ENCODE results near the gene MAGEB2.
"Not testable (repeated sequence)": the region's sequence is repeated elsewhere in the genome, so short reads cannot be mapped to it uniquely, and the experiment has no call there.

Gene MAGEB2, protein sequence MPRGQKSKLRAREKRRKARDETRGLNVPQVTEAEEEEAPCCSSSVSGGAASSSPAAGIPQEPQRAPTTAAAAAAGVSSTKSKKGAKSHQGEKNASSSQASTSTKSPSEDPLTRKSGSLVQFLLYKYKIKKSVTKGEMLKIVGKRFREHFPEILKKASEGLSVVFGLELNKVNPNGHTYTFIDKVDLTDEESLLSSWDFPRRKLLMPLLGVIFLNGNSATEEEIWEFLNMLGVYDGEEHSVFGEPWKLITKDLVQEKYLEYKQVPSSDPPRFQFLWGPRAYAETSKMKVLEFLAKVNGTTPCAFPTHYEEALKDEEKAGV

DNA sequence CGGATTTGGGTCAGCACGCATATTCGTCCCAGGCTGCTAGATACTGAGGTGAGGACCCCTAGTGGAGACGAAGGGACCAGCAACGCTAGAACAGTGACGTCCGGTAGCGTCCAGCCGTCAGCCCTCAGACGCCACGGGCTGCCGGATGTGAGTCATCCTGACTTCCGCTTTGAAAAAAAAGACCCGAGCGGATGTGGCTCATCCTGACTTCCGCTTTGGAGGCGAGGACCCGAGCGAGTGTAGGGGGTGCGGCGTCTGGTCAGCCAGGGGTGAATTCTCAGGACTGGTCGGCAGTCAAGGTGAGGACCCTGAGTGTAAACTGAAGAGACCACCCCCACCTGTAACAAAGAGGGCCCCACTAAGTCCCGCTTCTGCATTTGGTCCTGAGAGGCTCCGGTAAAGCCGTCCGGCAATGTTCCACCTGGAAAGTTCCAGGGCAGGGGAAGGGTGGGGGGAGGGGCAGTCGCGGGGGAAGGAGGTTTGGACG lies at the start of gene MAGEB2:
TSS of gene MAGEB2 (plus strand) at position 207 of the 487 bp plus-strand sequence. CDS start 3,018 bp downstream, outside the sequence.
- in situ Hi-C loops (cut with MboI; ENCODE audit: low sequenced_read_pairs) = no loop called here

DNA sequence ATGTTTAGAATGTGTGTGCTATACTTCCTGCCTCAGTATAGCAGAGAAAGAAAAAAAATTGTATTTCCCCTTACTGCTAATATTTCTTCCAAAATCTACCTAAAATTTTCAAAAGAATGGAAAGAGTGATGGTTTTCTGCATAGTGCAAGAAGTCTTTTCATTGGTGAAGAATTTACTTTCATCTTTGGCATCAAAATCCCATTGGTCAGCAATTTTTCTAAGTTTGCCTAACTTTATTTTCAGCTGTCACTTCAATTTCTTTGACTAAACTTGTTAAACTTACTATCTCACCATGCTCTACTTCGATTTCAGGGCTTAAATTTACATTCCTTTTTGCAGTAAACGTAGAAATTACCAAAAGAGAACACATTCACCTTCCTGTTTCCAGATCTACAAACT lies 44.5 kb upstream of the MAGEB2 start:
- in situ Hi-C loops (cut with MboI; ENCODE audit: low sequenced_read_pairs) = no loop called here

DNA sequence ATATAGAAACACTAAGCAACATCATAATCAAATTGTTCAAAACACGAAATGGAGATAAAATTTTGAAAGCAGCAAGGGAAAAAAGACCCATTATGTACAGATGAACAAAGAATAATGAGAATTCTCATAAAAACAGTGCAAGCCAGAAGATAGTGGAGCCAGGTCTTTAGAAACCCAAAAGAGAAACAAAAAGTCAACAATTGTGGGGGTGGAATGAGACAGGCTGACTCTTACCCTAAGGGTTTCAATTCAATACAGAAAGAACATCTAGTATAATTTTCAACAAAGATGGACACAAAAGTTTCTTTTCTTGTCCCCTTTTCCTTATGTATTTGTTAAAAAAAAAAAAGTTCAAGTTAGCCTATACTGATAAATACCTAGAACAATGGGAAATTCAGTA lies 34.0 kb upstream of the MAGEB2 start:
- in situ Hi-C loops (cut with MboI; ENCODE audit: low sequenced_read_pairs) = no loop called here

DNA sequence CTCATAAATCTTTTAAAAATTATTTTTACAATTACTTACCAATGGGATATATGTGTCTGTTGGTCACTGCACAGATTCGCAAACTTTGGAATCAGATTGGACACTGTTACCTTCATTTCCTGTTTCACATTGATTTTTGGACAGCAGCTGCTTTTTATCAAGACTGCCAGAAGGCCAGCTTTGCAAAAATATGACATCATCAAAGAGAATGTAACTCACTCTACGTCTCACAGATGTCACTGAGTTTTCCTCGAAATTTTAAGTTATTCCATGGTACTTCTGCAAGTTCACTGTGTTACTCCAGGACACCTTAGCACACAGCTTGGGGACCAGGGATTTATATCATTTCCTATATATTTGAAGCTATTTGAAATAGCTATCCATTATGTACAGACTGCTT lies 31.8 kb upstream of the MAGEB2 start:
- in situ Hi-C loops (cut with MboI; ENCODE audit: low sequenced_read_pairs) = no loop called here

DNA sequence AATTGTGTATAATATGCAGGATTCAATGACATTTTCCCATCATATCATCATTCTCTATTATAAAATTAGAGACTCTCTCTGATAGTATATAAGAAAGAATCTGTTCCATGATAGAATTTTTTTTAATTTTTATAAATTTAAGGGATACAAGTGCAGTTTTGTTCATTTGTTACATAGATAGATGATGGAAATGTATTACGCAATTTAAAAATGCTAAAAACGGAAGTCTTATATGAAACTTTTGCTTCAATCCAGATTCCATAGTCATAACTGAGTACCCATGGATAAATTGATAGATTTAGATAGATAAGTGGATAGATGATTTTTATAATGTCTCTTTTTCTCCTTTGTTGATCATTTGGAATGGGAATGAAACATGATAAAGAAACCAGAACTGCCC lies 24.9 kb upstream of the MAGEB2 start:
- in situ Hi-C loops (cut with MboI; ENCODE audit: low sequenced_read_pairs) = no loop called here

DNA sequence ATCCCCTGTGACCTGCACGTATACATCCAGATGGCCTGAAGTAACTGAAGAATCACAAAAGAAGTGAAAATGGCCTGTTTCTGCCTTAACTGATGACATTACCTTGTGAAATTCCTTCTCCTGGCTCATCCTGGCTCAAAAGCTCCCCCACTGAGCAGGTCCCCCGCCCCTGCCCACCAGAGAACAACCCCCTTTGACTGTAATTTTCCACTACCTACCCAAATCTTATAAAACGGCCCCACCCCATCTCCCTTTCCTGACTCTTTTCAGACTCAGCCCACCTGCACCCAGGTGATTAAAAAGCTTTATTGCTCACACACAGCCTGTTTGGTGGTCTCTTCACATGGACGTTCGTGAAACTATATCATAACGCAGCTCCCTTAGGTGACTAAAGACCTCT lies 21.5 kb upstream of the MAGEB2 start:
- in situ Hi-C loops (cut with MboI; ENCODE audit: low sequenced_read_pairs) = not testable (repeated sequence)

DNA sequence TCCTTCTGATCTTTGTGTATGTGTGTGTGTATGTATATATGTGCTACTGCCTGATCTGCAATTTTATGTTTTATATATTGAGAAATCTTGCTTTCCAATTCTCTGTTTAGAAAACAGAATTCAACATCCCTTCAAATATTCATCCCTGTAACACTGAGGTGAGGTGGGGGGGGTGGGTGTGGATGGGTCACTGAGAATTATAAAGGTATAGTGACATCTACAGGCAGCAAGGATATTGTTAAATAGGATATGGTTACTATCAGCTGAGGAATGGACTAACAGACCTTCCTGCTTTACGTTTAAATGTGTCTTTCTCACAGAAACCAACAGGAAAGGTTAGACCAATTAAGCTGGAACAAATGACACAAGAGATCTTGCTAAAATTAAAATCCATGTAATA lies 19.0 kb upstream of the MAGEB2 start:
- in situ Hi-C loops (cut with MboI; ENCODE audit: low sequenced_read_pairs) = no loop called here

DNA sequence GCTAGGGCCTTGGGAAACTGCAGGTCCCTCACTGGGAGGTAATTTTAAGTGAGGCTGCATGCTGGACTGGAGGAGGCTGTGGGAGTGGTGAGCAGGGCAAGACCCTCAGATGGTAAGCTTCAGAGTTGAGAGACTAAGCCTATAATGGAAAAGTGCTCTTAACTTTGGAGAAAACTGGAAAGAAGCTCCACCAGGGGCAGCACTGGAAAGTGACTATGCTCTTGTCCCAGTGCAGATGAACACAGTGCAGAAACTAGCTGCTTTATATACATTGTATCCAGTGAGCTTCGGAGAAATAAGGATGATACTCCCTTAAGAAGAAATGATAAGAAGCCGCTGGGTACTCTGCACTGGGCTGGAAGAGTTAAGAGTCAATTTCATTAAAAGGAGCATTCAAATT lies 3.2 kb upstream of the MAGEB2 start:
- in situ Hi-C loops (cut with MboI; ENCODE audit: low sequenced_read_pairs) = no loop called here

DNA sequence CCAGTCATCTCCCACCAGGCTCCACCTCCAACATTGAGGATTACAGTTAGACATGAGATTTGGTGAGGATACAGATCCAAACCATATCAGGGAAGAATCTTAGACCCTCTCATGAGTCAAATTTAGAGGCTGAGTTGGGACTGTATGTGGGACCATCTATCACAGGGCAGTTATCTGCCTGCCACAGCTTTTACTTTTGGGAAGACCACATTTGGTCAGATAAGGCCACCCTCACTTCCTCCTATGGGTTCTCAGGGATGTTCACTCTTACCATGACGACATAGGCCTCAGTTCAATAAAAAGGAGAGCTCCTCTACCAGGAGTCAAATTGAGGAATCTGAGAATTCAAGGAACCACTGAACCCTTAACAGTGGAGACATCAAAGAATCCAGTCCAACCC lies 2.1 kb downstream of the MAGEB2 start:
- in situ Hi-C loops (cut with MboI; ENCODE audit: low sequenced_read_pairs) = no loop called here

DNA sequence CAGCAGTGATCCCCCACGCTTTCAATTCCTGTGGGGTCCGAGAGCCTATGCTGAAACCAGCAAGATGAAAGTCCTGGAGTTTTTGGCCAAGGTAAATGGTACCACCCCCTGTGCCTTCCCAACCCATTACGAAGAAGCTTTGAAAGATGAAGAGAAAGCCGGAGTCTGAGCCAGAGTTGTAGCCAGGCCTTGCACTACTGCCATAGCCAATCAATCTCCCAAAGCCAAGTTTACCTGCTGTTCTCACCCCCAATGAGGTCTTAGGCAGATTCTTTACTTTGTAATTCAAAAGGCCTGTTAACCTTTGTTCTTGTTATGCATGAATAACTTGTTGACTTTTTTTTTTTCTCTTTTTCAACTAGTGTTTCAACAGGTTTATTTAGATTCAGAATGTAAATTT lies 4.0 kb downstream of the MAGEB2 start:
- in situ Hi-C loops (cut with MboI; ENCODE audit: low sequenced_read_pairs) = no loop called here

DNA sequence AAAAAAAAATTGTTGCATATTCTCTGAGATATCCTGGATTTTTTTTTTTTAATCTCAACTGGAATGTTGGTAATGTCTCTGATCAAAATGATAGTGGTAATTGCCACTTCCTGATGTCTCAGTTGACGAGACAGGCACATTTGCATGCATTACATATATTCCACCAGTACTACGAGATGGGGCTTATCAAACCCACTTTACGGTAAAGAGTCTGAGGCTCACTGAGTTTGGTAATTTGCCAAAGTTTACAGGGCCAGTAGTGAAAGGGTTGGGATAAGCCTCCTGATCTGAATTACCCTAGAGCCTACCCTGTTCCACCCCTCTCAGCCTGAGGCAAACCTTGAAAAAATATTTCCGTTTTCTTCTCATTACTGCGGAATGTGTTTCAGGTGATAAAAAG lies 5.3 kb downstream of the MAGEB2 start:
- in situ Hi-C loops (cut with MboI; ENCODE audit: low sequenced_read_pairs) = no loop called here

DNA sequence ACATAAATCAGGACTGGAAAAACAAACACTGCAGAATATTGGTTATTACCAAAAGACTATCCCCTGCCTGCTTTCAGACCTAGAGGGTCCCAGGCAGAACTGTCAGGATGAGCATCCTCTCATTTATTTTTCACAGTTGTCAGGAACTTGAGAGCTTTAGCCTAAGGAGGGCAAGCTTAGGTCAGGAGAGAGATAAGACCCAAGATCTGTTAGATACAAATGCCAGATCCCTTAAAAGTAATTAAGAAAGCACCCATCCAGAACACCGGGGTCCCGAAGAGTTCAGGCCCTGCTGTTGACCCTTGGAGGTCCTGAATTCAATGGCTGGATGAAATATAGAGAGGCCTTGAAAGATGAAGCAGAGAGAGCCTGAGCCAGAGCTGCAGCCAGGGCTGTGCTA lies 9.2 kb downstream of the MAGEB2 start:
- in situ Hi-C loops (cut with MboI; ENCODE audit: low sequenced_read_pairs) = no loop called here

DNA sequence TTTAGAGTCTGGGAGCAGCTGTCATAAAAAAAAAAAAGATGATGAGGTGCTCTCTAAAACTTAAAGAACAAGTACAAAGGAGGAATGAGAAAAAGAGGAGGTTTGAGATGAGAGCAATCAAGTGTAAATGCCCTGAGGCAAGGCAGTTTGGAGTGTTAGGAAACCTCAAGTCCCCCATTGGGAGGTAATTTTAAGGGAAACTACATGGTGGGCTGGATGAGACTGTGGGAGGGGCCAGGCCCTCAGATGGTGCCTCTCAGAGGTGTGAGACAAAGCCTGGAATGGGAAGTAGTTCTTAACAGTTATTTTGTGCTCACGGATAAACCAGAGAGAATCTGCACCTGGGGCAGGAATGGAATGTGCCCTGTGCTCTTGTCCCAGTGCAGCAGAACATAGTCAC lies 13.2 kb downstream of the MAGEB2 start:
- in situ Hi-C loops (cut with MboI; ENCODE audit: low sequenced_read_pairs) = no loop called here

DNA sequence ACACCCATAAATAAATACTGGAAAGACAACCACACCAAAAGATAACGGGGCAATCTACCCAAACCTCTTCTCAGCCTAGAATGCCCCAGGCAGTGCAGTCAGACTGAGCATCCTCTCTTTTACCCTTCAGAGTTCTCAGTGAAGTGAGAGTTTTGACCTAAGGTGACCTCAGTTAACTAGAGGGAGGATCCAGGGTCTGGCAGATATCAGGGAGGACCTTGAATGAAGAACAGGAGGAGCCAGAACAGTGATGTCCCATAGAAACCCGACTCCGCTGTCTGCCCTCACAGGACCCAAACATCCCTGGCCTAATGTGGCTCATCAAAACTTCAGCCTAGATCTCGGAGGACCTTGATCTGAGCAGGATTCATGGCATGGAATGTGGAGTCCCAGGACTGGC lies 15.0 kb downstream of the MAGEB2 start, which contains the start of gene MAGEB3:
TSS of gene MAGEB3 (plus strand) at position 263 of the 400 bp plus-strand sequence. CDS start 5,268 bp downstream, outside the sequence.
- in situ Hi-C loops (cut with MboI; ENCODE audit: low sequenced_read_pairs) = no loop called here

DNA sequence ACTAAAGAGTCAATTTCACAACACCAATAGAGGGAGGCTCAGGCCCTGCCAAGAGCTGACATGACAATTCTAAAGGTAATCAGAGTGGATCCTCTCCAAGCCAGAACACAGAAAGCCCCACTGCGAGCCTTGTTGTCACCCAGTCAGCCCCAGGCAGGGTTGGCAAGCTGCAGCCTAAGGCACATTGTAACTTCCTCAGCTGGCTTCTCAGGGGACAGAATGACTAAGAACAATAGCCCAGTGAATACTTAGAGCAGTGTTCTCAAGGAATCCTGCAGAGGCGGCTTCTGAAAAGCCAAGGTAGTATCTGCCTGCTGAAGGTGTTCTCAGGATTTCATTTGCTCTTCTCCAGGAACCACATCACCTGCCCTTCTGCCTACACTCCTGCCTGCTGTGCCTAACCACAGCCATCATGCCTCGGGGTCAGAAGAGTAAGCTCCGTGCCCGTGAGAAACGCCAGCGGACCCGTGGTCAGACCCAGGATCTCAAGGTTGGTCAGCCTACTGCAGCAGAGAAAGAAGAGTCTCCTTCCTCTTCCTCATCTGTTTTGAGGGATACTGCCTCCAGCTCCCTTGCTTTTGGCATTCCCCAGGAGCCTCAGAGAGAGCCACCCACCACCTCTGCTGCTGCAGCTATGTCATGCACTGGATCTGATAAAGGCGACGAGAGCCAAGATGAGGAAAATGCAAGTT lies 26.5 kb downstream of the MAGEB2 start, which contains the start of gene MAGEB4:
TSS of gene MAGEB4 (plus strand) at position 277 of the 692 bp plus-strand sequence. CDS start at position 413, 136 bp downstream.
- in situ Hi-C loops (cut with MboI; ENCODE audit: low sequenced_read_pairs) = no loop called here

DNA sequence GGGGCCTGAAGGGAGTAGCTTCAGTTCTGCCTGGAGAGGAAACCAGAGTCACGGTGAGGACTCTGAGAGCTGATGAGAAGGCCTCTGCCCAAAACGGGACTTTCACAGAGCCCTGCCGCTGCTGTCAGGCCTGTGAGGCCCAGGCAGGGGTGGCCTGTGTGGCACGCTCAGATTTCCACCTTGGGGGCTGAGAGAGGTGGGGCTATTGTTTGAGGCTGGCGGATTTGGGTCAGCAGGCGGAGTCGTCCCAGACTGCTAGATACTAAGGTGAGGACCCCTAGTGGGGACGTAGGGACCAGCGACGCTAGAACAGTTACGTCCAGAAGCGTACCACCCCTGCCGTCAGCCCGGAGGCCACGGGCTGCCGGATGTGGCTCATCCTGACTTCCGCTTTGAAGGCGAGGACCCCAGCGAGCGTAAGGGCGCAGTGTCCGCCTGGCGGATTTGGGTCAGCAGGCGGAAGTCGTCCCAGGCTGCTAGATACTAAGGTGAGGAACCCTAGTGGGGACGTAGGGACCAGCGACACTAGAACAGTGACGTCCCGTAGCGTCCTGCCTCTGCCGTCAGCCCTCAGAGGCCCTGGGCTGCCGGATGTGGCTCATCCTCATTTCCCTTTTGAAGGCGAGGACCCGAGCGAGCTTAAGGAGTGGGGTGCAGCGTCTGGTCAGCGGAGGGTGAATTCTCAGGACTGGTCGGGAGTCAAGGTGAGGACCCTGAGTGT lies 31.6 kb downstream of the MAGEB2 start, which contains the start of gene MAGEB1:
TSS of gene MAGEB1 (plus strand) at position 378 of the 721 bp plus-strand sequence. CDS start 3,348 bp downstream, outside the sequence.
- in situ Hi-C loops (cut with MboI; ENCODE audit: low sequenced_read_pairs) = no loop called here

DNA sequence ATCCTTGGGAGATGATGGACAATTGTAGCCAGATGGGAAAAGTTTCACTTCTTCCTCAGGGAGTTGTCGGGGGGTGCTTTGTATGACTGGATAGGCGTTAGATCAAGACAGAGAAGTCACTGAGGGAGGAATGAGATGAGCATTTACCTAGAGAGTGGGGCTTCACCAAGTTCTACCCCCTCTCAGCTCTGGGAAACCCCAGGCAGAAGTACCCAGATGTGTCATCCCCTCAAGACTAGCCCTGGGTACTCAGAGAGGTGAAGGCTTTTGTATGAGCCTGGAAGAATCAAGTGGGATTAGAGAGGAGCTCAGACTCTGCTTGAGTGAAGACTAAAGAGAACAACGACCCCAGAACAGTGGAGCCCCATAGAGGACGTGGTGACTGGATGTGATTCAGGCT lies 33.5 kb downstream of the MAGEB2 start:
- in situ Hi-C loops (cut with MboI; ENCODE audit: low sequenced_read_pairs) = no loop called here

DNA sequence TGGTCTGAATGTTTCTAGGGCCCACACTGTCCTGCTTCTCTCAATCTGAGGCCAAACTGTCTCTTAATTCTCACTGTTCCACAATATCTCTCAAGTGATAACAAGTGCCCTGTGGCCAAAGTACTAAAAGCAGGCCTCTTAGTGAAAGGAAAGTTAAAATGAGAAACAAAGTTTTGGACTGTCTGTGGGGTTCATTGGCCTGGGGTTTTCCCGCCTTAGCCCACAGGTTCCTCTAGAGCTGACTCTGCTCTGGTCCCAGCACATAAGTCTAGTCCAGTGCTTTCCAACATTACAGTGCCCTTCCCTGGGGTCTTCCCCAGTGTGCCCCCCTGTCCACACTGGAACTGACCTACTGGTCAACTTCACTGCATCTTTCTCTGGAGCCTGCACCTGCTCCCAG lies 37.9 kb downstream of the MAGEB2 start:
- in situ Hi-C loops (cut with MboI; ENCODE audit: low sequenced_read_pairs) = no loop called here

DNA sequence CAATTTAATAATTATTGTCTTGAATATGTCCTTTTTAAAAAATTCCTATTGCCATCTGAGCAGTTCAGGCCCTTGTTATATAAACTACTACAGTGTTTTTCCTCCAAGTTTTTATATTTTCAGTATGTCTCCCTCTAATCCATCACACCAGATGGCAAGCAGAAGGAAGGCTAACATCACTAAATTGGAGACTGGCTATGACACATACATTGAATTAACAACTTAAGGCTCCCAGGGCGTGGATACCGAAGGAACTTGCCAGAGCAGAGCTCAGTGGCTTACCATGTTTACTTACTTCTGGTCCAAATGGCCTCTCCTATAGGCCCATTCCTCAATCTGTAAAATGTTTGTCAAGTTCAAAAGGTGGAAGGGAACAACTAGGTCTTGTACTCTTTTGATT lies 44.6 kb downstream of the MAGEB2 start:
- in situ Hi-C loops (cut with MboI; ENCODE audit: low sequenced_read_pairs) = no loop called here

DNA sequence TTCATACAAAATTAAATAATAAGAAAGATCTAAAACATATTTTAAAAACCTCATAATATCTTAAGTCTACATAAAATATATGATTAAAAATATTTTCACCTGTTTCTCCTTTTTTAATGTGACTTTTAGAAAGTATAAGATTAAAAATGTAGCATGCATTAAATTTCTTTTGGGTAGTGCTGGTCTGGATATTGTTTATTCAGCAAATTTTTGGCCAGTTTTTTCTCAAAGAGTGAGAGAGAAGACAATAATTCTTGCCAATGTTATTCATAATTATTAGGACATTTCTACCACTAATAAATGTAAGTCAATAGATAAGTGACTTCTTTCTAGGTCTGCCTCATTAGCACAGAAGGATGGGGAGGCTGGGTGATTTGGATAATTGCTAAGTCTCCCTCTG lies 45.6 kb downstream of the MAGEB2 start:
- in situ Hi-C loops (cut with MboI; ENCODE audit: low sequenced_read_pairs) = no loop called here

DNA sequence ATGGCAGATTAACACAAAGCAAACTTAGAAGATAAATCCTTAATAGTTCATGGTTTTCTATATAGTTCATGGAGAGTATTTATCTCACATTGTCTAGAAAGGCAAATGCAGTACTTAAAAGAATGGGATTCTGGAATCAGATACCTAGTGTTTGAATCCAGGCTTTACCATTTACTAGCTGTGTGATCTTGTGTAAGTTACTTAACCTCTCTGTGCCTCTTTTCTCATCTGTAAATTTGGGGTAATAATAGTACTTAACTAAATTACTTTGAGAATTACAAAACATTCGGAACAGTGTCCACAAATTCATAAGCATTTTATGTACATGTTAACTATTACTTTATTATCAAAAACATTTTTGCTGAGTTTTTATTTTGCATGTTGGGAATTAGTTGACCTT lies 47.4 kb downstream of the MAGEB2 start:
- in situ Hi-C loops (cut with MboI; ENCODE audit: low sequenced_read_pairs) = no loop called here
